GM12875 (cell line): ENCODE data around the gene IQCK.

ENCODE experiments used
- H3K4me3 ChIP-seq: one replicate; pipeline ENCODE4 v1.5.1; 2011; ENCODE audit warnings: low read depth, low read length, control low read depth
- TF ChIP-seq, protein P1 (sequence below): IDR thresholded peaks from 2 replicates; pipeline ENCODE4 v1.5.1; 2011; ENCODE audit warnings: low read depth, mild to moderate bottlenecking, control low read depth, inconsistent platforms, low read length, moderate library complexity, borderline replicate concordance; ENCODE audit not compliant: insufficient read depth

Gene IQCK

DNA sequence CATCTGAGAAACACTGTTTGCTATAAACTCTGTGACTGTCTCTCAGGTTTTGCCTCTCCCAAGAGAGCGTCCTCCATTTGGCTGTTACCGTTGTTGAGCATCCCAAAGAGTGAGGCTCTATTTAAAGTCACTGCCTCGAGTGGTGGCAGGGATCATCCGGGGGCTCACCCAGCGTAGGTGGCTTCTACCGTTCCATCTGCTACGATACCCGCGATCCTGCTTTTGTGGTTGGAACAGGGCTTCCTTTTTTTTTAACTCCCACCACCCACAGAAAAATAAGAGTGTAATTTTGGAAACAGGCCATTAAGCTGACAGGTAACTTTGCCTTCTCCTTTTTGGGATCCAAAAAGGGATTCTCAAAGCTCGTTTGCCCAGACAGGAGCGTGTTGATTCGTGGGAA lies 36.4 kb upstream of the IQCK start:
- TF ChIP-seq, protein P1, sequence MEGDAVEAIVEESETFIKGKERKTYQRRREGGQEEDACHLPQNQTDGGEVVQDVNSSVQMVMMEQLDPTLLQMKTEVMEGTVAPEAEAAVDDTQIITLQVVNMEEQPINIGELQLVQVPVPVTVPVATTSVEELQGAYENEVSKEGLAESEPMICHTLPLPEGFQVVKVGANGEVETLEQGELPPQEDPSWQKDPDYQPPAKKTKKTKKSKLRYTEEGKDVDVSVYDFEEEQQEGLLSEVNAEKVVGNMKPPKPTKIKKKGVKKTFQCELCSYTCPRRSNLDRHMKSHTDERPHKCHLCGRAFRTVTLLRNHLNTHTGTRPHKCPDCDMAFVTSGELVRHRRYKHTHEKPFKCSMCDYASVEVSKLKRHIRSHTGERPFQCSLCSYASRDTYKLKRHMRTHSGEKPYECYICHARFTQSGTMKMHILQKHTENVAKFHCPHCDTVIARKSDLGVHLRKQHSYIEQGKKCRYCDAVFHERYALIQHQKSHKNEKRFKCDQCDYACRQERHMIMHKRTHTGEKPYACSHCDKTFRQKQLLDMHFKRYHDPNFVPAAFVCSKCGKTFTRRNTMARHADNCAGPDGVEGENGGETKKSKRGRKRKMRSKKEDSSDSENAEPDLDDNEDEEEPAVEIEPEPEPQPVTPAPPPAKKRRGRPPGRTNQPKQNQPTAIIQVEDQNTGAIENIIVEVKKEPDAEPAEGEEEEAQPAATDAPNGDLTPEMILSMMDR = no peak
- no peak overlapping the region for H3K4me3 ChIP-seq

DNA sequence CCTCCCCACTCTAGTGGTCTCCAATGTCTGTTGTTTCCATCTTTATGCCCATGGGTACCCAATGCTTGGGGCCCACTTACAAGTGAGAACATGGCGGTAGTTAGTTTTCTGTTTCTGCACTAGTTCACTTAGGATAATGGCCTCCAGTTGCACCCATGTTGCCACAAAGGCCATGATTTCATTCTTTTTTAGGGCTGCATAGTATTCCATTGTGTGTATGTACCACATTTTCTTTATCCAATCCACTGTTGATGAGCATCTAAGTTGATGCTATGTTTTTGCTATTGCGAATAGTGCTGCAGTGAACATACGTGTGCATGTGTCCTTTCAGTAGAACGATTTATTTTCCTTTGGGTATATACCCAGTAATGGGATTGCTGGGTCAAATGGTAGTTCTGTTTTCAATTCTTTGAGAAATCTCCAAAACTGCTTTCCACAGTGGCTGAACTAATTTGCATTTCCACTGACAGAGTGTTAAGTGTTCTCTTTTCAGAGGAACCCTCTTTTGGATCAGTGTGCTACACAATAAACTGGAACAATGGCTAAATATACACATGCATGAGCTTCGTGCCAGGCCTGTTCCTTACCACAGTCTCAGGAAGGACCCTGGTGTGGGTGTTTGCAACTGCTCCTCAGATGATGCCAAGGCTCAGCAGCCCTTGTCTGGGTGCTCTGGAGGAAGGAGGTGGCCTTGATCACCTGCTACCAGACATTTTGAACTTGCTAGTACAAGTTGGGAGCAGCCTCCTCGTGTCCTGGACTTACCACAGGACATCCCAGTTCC lies 34.4 kb upstream of the IQCK start:
- TF ChIP-seq, protein P1 = no peak
- H3K4me3 ChIP-seq = no peak overlapping the region

DNA sequence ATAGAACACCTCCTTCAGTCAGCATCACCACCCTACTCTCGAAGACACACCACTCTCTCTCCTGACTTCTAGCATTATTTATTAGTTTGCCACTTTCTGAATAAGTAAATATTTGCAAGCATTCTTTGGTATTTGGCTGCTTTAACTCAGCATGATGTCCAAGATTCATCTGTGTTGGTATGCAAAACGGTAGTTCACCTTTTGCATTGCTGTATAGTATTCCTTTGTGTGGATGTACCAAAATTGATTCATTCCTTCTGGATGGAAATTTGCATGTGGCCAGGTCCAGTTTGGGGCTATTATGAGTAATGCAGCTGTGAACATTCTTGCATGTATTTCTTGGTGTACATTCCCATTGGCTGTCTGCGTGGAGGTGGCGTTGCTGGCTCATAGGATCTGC lies 32.9 kb upstream of the IQCK start:
- TF ChIP-seq, protein P1 = no peak
- no peak overlapping the region for H3K4me3 ChIP-seq

DNA sequence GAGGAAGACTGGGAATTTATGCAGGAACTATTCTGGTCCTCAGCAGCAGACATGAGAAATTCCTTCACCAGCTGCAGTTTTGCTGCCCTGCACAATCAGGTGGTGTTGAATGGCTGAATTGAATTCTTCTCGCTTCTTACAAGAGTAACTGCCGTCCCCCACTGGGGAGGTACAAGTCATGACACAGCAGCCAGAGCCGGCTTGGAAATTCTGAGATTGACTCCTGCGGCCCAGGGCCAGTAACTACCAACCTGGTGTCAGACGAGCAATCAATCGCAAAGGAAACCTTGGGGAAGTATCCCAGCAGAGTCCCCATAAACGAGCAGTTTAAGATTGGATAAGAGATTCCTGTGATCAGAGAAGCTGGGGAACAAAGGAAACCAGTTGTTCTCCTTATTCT lies 30.8 kb upstream of the IQCK start:
- H3K4me3 ChIP-seq = no peak overlapping the region
- TF ChIP-seq, protein P1 = no peak

DNA sequence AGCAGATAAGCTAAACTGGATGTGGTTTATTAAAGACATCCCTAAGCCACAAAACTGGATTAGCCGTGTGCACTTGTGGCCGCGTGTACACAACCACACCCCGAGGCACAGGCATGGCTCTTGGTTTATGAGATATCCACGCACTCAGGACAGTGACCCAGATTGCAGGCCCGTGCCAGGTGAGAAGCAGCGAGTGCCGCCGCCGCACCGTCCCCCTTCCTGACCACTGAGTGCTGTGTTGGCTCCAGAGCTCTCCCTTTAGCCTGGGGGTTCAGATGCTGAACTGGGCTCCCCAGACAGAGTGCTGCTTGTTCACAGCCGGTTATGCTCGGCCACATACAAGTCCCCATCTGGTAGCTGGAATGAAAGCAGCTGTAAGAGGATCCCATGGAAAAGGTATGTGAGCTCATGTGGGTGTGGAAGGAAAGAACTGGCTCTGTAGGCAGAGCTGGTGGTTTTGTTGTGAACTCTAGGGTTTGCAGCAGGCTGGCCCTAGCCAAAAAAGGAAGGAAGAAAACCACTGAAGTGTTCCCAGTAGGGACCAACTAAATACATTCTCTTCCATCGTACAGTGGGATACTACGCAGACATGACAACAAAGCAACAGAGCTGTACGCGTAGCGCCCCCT lies 29.6 kb upstream of the IQCK start:
- TF ChIP-seq, protein P1 = no peak

DNA sequence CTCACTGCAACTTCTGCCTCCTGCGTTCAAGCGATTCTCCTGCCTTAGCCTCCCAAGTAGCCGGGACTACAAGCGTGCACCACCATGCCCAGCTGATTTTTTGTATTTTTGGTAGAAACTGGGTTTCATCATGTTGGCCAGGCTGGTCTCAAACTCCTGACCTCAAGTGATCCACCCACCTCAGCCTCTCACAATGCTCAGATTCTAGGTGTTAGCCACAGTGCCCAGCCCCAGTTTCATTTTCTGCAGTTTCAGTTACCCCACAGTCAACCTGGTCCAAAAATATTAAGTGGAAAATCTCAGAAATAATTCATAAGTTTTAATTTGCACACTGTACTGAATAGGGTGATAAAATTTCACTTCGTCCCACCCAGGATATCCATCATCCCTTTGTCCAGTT lies 28.7 kb upstream of the IQCK start:
- TF ChIP-seq, protein P1 = no peak

More for the DNA sequence above, 29.6 kb upstream of the IQCK start:
- H3K4me3 ChIP-seq = no peak overlapping the region

DNA sequence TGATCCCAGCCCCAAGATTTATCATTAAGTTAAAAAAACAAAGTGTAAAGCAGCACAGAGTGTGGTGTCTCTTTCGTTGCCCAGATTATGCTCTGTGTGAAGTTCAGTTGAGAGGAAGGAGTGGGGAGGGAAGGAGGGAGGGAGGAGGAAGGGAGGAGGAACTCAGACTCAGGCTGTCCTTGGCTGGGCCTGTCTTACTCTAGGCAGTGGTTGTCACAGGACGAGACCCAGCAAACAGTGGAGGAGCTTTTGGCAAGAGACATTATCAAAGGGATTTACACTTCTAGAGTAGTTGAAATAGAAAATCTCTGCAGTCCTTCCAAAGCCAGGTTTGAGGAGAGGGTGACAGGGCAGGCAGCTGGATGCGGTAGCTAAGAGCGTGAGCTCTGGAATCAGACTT lies 27.9 kb upstream of the IQCK start:
- TF ChIP-seq, protein P1 = no peak
- H3K4me3 ChIP-seq = no peak overlapping the region

More for the DNA sequence above, 28.7 kb upstream of the IQCK start:
- H3K4me3 ChIP-seq = no peak overlapping the region
